Liver (tissue), 3 donors: ENCODE results near the gene IPP.

Experiments used
- ATF3 ChIP-seq: IDR thresholded peaks from 2 replicates; pipeline ENCODE4 v1.6.1; 2016; ENCODE audit warnings: antibody characterized with exemption
- CTCF ChIP-seq: fragments of 150-350 bp; IDR thresholded peaks from 2 replicates; pipeline ENCODE4 v1.5.1; 2017; ENCODE audit warnings: improper control_type of control experiment, low read depth, low read length; ENCODE audit not compliant: missing input control
- EGR1 ChIP-seq, 2 donors: IDR thresholded peaks; 2 replicates each; pipeline ENCODE4 v1.6.1; 2016 to 2018; ENCODE audit warnings: antibody characterized with exemption in 2 of 2, low read depth in 2 of 2
- FOXA1 ChIP-seq: IDR thresholded peaks from 2 replicates; pipeline ENCODE4 v1.6.1; 2016; ENCODE audit warnings: antibody characterized with exemption
- GABPA ChIP-seq, 2 donors: IDR thresholded peaks in 1 of 2; conservative IDR thresholded peaks in 1 of 2; 2 replicates each; pipeline ENCODE4 v1.6.1; 2016; ENCODE audit warnings: antibody characterized with exemption in 2 of 2, mild to moderate bottlenecking in 1 of 2, moderate library complexity in 1 of 2
- HNF4G ChIP-seq: IDR thresholded peaks from 2 replicates; pipeline ENCODE4 v1.6.1; 2016; ENCODE audit warnings: antibody characterized with exemption
- MAX ChIP-seq: IDR thresholded peaks from 2 replicates; pipeline ENCODE4 v1.6.1; 2016; ENCODE audit warnings: antibody characterized with exemption
- NR2F2 ChIP-seq: IDR thresholded peaks from 2 replicates; pipeline ENCODE4 v1.6.1; 2016; ENCODE audit warnings: antibody characterized with exemption
- RAD21 ChIP-seq, 2 donors: IDR thresholded peaks; 2 replicates each; pipeline ENCODE4 v1.6.1; 2016; ENCODE audit warnings: antibody characterized with exemption in 2 of 2, mild to moderate bottlenecking in 2 of 2
- REST ChIP-seq: IDR thresholded peaks from 2 replicates; pipeline ENCODE4 v1.6.1; 2016; ENCODE audit warnings: antibody characterized with exemption, mild to moderate bottlenecking
- SP1 ChIP-seq: IDR thresholded peaks from 2 replicates; pipeline ENCODE4 v1.6.1; 2018; ENCODE audit warnings: antibody characterized with exemption, mild to moderate bottlenecking
- TAF1 ChIP-seq: conservative IDR thresholded peaks from 2 replicates; pipeline ENCODE4 v1.6.1; 2016; ENCODE audit warnings: antibody characterized with exemption, mild to moderate bottlenecking
- YY1 ChIP-seq: IDR thresholded peaks from 2 replicates; pipeline ENCODE4 v1.6.1; 2016; ENCODE audit warnings: antibody characterized with exemption, mild to moderate bottlenecking
- ZBTB33 ChIP-seq: IDR thresholded peaks from 2 replicates; pipeline ENCODE4 v1.6.1; 2016; ENCODE audit warnings: antibody characterized with exemption
- donor health status: healthy.
- donor health status: healthy.

- TF ChIP-seq CTCF (no peak), MAX (no peak), REST (no peak), NR2F2 (no peak), RAD21 (IDR thresholded peaks at IDR 0.05) (no peak), FOXA1 (no peak), GABPA (IDR thresholded peaks at IDR 0.05 in 1 of 2, conservative IDR thresholded peaks at IDR 0.05 in 1 of 2) (no peak), SP1 (no peak), TAF1 (no peak), ZBTB33 (no peak), YY1 (no peak), ATF3 (no peak), EGR1 (IDR thresholded peaks at IDR 0.05; ENCODE audit: low read depth in 2 of 2) (no peak), HNF4G (no peak)
Observed at GRCh38 chr1:45684402-45684801, 66.1 kb downstream of the IPP start.
